ENCODE results near the gene C1orf21. TPM values are rescaled to one million over a fixed set of nuclear protein-coding genes. Genes with fewer than 3 reads are reported as not detected.
A peak's percentile ranks its signal among the peaks of the same experiment; 100 is the strongest.

The C1orf21 gene
- total and polyA plus RNA-seq, 8 donors = 37.0 to 75.3 (median 47.3) TPM

GRCh38 chr1:184533915-184534314, 147.1 kb downstream of the C1orf21 start:
- H3K27ac ChIP-seq = no peak overlapping the region
- peaks cover 0 to 4% of the 10 kb centered on the region in 2 donors for H3K4me1 ChIP-seq
- peaks cover 0 to 12% of the 10 kb centered on the region in 2 donors for H3K9me3 ChIP-seq
- DNase-seq (no peak), ATAC-seq (no peak)
- TF ChIP-seq CTCF (IDR thresholded peaks at IDR 0.05) = no peak
- intact Hi-C loops (cut with DNase I) = no loop called here
- no peaks in the 10 kb centered on the region for H3K27me3 ChIP-seq
- H3K36me3 ChIP-seq = no peaks in the 10 kb centered on the region
- H3K4me3 ChIP-seq = no peak overlapping the region

GRCh38 chr1:184534690-184535089, 147.9 kb downstream of the C1orf21 start:
- TF ChIP-seq CTCF (IDR thresholded peaks at IDR 0.05) = no peak
- DNase-seq (no peak), ATAC-seq (no peak)
- Histone ChIP-seq H3K9me3 (peaks cover 0 to 12% of the 10 kb centered on the region in 2 donors), H3K4me3 (no peak overlapping the region), H3K4me1 (peaks cover 0 to 4% of the 10 kb centered on the region in 2 donors), H3K27ac (peak overlapping the region in 1 of 2 donors; percentile 55), H3K36me3 (no peaks in the 10 kb centered on the region), H3K27me3 (no peaks in the 10 kb centered on the region)
- intact Hi-C loops (cut with DNase I) = no loop called here

GRCh38 chr1:184535191-184535970, 148.6 kb downstream of the C1orf21 start:
- Histone ChIP-seq H3K27me3 (no peaks in the 10 kb centered on the region), H3K27ac (peak overlapping the region in 1 of 2 donors; percentile 55), H3K4me1 (peaks cover 0 to 4% of the 10 kb centered on the region in 2 donors), H3K4me3 (no peak overlapping the region), H3K9me3 (peaks cover 0 to 12% of the 10 kb centered on the region in 2 donors), H3K36me3 (no peaks in the 10 kb centered on the region)
- no peak for TF ChIP-seq CTCF (IDR thresholded peaks at IDR 0.05)
- intact Hi-C loops (cut with DNase I) = no loop called here
- DNase-seq (peak in 2 of 4 donors; percentile 28 to 42), ATAC-seq (peak; percentile 37)

GRCh38 chr1:184536246-184536985, 149.6 kb downstream of the C1orf21 start:
- intact Hi-C loops (cut with DNase I) = no loop called here
- Histone ChIP-seq H3K9me3 (peaks cover 0 to 12% of the 10 kb centered on the region in 2 donors), H3K4me1 (peaks cover 0 to 4% of the 10 kb centered on the region in 2 donors), H3K4me3 (no peak overlapping the region), H3K36me3 (no peaks in the 10 kb centered on the region), H3K27me3 (no peaks in the 10 kb centered on the region), H3K27ac (peak overlapping the region in 1 of 2 donors; percentile 55)
- no peak for TF ChIP-seq CTCF (IDR thresholded peaks at IDR 0.05)
- DNase-seq (no peak), ATAC-seq (no peak)

- intact Hi-C loops (cut with DNase I) = no loop called here
- Histone ChIP-seq H3K27me3 (no peaks in the 10 kb centered on the region), H3K4me1 (no peaks in the 10 kb centered on the region), H3K36me3 (no peaks in the 10 kb centered on the region), H3K9me3 (peaks cover 0 to 12% of the 10 kb centered on the region in 2 donors), H3K27ac (no peak overlapping the region), H3K4me3 (no peak overlapping the region)
- ATAC-seq = no peak
- no peak for TF ChIP-seq CTCF (IDR thresholded peaks at IDR 0.05)
- no peak for DNase-seq
Observed at GRCh38 chr1:184539580-184539979, 152.8 kb downstream of the C1orf21 start.

All from left lung (tissue), 10 donors.